Adrenal gland (tissue), 5 donors: ENCODE data around the gene ZMYND15.

Experiments used
- CTCF ChIP-seq, 6 experiments: fragments of 450-650 bp in 4 of 6; fragments of 200-600 bp in 2 of 6; sonication (generic) in 1 of 6; IDR thresholded peaks; 1 replicate in 5 of 6; 2 replicates in 1 of 6; pipeline versions ENCODE4 v1.5.1 to v1.8.0; 2016 to 2021; ENCODE audit warnings: antibody characterized with exemption in 6 of 6, mild to moderate bottlenecking in 2 of 6, moderate library complexity in 1 of 6
- POLR2A ChIP-seq, 2 donors: fragments of 450-650 bp; IDR thresholded peaks; one replicate each; pipeline ENCODE4 v1.6.1; 2017; ENCODE audit warnings: antibody characterized with exemption in 2 of 2, mild to moderate bottlenecking in 2 of 2, moderate library complexity in 1 of 2
- donor health status: DM: no; HTN: no; CAD: no.

GRCh38 chr17:4724650-4725049 is 15.0 kb upstream of the ZMYND15 start:
- no peak for TF ChIP-seq POLR2A (IDR thresholded peaks at IDR 0.05)
- no peak for TF ChIP-seq CTCF (IDR thresholded peaks at IDR 0.05)
